GM12878 (cell line): Measurements from ENCODE around the gene ARID3A. TPM values are rescaled to one million over a fixed set of nuclear protein-coding genes. Genes with fewer than 3 reads are reported as not detected.

Source experiments
- ATAC-seq: fragments of 200-7000 bp; cut with Tn5 transposase; 3 replicates; pipeline ENCODE4 v1.9.1; 2020; ENCODE audit warnings: mild to moderate bottlenecking, moderate library complexity
- BruUV-seq: library from RNA; stranded (reverse); fragments of 400-500 nt; replicated peaks from 2 replicates; lab custom pipeline; 2021; lab: Mats Ljungman, UMichigan
- CTCF ChIA-PET: fragments of 300-600 bp; sonication (Branson Sonifier 250); formaldehyde crosslinking; extraction: SDS; loops from one replicate; lab custom pipeline; 2021; ENCODE audit warnings: inconsistent platforms; lab: Yijun Ruan, JAX
- POLR2A ChIA-PET: fragments of 350-600 bp; formaldehyde crosslinking; extraction: SDS; loops from one replicate; lab custom pipeline; 2021; ENCODE audit warnings: inconsistent platforms; lab: Charles Lee
- RAD21 ChIA-PET: fragments of 300-600 bp; sonication (Branson Sonifier 250); formaldehyde crosslinking; loops from one replicate; lab custom pipeline; 2023; ENCODE audit warnings: antibody characterized with exemption; ENCODE audit not compliant: unreplicated experiment; lab: Charles Lee
- SMC1A ChIA-PET: fragments of 300-600 bp; sonication (Branson Sonifier 250); formaldehyde crosslinking; loops from one replicate; lab custom pipeline; 2023; ENCODE audit not compliant: unreplicated experiment, uncharacterized antibody; lab: Charles Lee
- DNase-seq: peaks from one replicate; pipeline ENCODE4 v3.0.0-alpha.2; 2011; ENCODE audit warnings: low read depth, low spot score
- FAIRE-seq: peaks from 3 replicates; lab custom pipeline; 2011; peaks lifted over from hg19 to GRCh38; lab: Jason Lieb, UNC
- H2AFZ ChIP-seq: 2 replicates; pipeline ENCODE4 v1.6.0; 2011; ENCODE audit warnings: low read depth, low read length, control low read depth; ENCODE audit not compliant: control insufficient read depth
- H3K27ac ChIP-seq: 2 replicates; pipeline ENCODE4 v1.5.1; 2011; ENCODE audit warnings: control low read depth; ENCODE audit not compliant: control insufficient read depth, insufficient read depth
- H3K27me3 ChIP-seq, 2 experiments: replicated peaks in 1 of 2; 2 replicates each; pipeline versions ENCODE4 v1.6.0 to v1.6.1; 2011; ENCODE audit warnings: low read length in 1 of 2; ENCODE audit not compliant: control insufficient read depth in 2 of 2, insufficient read depth in 2 of 2
- H3K36me3 ChIP-seq, 2 experiments: 2 replicates each; pipeline ENCODE4 v1.5.1; 2011; ENCODE audit warnings: low read length in 1 of 2; ENCODE audit not compliant: control insufficient read depth in 2 of 2, insufficient read depth in 2 of 2
- H3K4me1 ChIP-seq: 2 replicates; pipeline ENCODE4 v1.6.1; 2011; ENCODE audit warnings: mild to moderate bottlenecking, low read length, moderate library complexity, mixed read lengths; ENCODE audit not compliant: control insufficient read depth, insufficient read depth
- H3K4me2 ChIP-seq: 2 replicates; pipeline ENCODE4 v1.6.0; 2011; ENCODE audit warnings: control low read depth; ENCODE audit not compliant: control insufficient read depth, insufficient read depth
- H3K4me3 ChIP-seq: fragments of 200-600 bp; sonication (generic); 2 replicates; pipeline ENCODE4 v1.5.1; 2016
- H3K79me2 ChIP-seq: 2 replicates; pipeline ENCODE4 v1.6.0; 2011; ENCODE audit warnings: low read length; ENCODE audit not compliant: control insufficient read depth, insufficient read depth
- H3K9ac ChIP-seq: 2 replicates; pipeline ENCODE4 v1.8.0; 2011; ENCODE audit warnings: low read length, control low read depth, mixed read lengths; ENCODE audit not compliant: control insufficient read depth, insufficient read depth
- H3K9me3 ChIP-seq: replicated peaks from 3 replicates; pipeline ENCODE4 v1.5.1; 2011; ENCODE audit warnings: mild to moderate bottlenecking, low read length; ENCODE audit not compliant: control insufficient read depth, insufficient read depth
- H4K20me1 ChIP-seq: 2 replicates; pipeline ENCODE4 v1.6.0; 2011; ENCODE audit not compliant: control insufficient read depth, insufficient read depth
- EED ChIP-seq: sonication (generic); IDR thresholded peaks from 2 replicates; pipeline ENCODE4 v1.6.1; 2016; ENCODE audit warnings: antibody characterized with exemption, low read depth
- ESRRA ChIP-seq: IDR thresholded peaks from 2 replicates; pipeline ENCODE4 v1.6.1; 2012; ENCODE audit warnings: mild to moderate bottlenecking, low read length, improper control_type of control experiment
- IKZF1 ChIP-seq: fragments of 450-650 bp; conservative IDR thresholded peaks from 2 replicates; pipeline ENCODE4 v1.6.1; 2017; ENCODE audit warnings: antibody characterized with exemption, mild to moderate bottlenecking
- MXI1 ChIP-seq: fragments of 150-350 bp; IDR thresholded peaks from 2 replicates; pipeline ENCODE4 v1.6.1; 2011; ENCODE audit warnings: low read depth, mild to moderate bottlenecking, inconsistent platforms, low read length, improper control_type of control experiment
- NR2F1 ChIP-seq: fragments of 450-650 bp; conservative IDR thresholded peaks from 2 replicates; pipeline ENCODE4 v1.6.1; 2017; ENCODE audit warnings: mild to moderate bottlenecking
- POLR2AphosphoS5 ChIP-seq: IDR thresholded peaks from 2 replicates; pipeline ENCODE4 v1.6.1; 2011; ENCODE audit warnings: mild to moderate bottlenecking, low read length, inconsistent platforms
- POU2F2 ChIP-seq: IDR thresholded peaks from 3 replicates; pipeline ENCODE4 v1.6.1; 2011; ENCODE audit warnings: low read depth, mild to moderate bottlenecking, low read length, borderline replicate concordance
- RBBP5 ChIP-seq: fragments of 200-600 bp; sonication (generic); conservative IDR thresholded peaks from 2 replicates; pipeline ENCODE4 v1.6.1; 2016
- RFX5 ChIP-seq: IDR thresholded peaks from 2 replicates; pipeline ENCODE4 v1.6.1; 2011; ENCODE audit warnings: low read depth, low read length, improper control_type of control experiment
- SMAD1 ChIP-seq: fragments of 450-650 bp; IDR thresholded peaks from 2 replicates; pipeline ENCODE4 v1.6.1; 2018; ENCODE audit warnings: mild to moderate bottlenecking, low read depth; ENCODE audit not compliant: partially characterized antibody
- TCF12 ChIP-seq: IDR thresholded peaks from 2 replicates; pipeline ENCODE4 v1.6.1; 2011; ENCODE audit warnings: low read depth, mild to moderate bottlenecking, low read length
- ZNF384 ChIP-seq: IDR thresholded peaks from 2 replicates; pipeline ENCODE4 v1.6.1; 2012; ENCODE audit warnings: low read depth, mild to moderate bottlenecking, low read length, improper control_type of control experiment, borderline replicate concordance
- WGBS: methylation state at CpG from one replicate; pipeline ENCODE4 v1.1.6; 2016; ENCODE audit warnings: low lambda C conversion rate; ENCODE audit not compliant: insufficient replicate concordance, insufficient coverage; ENCODE audit errors: missing lambda C conversion rate; 5-methylcytosine and 5-hydroxymethylcytosine counted together
- in situ Hi-C: fragments of 300-500 bp; cut with MboI; formaldehyde crosslinking; loops from 9 replicates; pipeline ENCODE4 v1.14.3; 2018; ENCODE audit warnings: mixed read lengths
- intact Hi-C: fragments of 100-400 bp; cut with micrococcal nuclease; formaldehyde crosslinking; loops from one replicate; pipeline ENCODE4 v1.14.2; 2022; ENCODE audit not compliant: unreplicated experiment
- polyA plus RNA-seq, 11 experiments: library from polyadenylated mRNA; depleted of rRNA in 4 of 11; unstranded in 6 of 11; stranded (reverse) in 5 of 11; fragments of >200 nt; fragmentation: Nextera tagmentation in 4 of 11; fragmentation: Illumina TruSeq in 1 of 11; extraction: Ambion mirVana in 4 of 11; extraction: Trizol in 1 of 11; gene quantifications; 1 replicate in 1 of 11; 2 replicates in 10 of 11; pipeline versions ENCODE4 v1.2.1 to v1.2.3, GENCODE V29; 2011 to 2016; ENCODE audit warnings: inconsistent platforms in 2 of 11, missing spikeins in 2 of 11, low read depth in 1 of 11
- total RNA-seq, 4 experiments: library from RNA; depleted of rRNA in 3 of 4; stranded (reverse); fragments of >200 nt in 3 of 4; fragmentation: Illumina TruSeq in 1 of 4; extraction: Trizol in 1 of 4; gene quantifications; 2 replicates each; pipeline versions ENCODE4 v1.2.1 to v1.2.3, GENCODE V29; 2013 to 2021
- TF ChIP-seq, protein P1 (sequence below): IDR thresholded peaks from 2 replicates; pipeline ENCODE4 v1.6.1; 2012; ENCODE audit warnings: improper control_type of control experiment, low read depth, low read length; ENCODE audit not compliant: insufficient replicate concordance

Gene ARID3A
- total and polyA plus RNA-seq, 10 of the 15 experiments (the other 5 are each of a cell fraction or from before 2014, with no cell fraction given) = 0.76 to 70.0 (median 16.7) TPM

DNA sequence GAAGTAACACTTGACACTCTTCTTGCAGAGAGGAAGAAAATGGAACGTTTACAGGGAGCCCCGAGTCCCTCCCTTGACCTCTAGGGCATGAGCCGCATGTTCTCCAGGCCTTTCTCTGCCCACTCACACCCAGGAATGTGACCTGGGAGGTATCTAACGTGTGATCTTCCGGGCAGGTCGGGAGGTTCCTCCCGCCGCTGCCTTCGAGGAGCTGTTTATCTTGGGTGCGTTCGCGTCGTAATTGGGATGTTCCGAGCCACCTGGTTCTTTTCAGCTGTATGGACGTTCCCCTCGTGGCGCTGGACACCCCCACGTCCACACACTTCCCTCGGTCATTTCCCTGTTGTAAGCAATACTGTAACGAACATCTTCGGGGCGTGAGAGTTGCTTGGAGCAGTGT lies 13.6 kb downstream of the ARID3A start:
- RAD21 ChIA-PET = no interaction called here
- Histone ChIP-seq H3K4me1 (peaks cover 7% of the 10 kb centered on the region), H3K27ac (no peak overlapping the region), H3K4me3 (no peak overlapping the region), H3K27me3 (no peaks in the 10 kb centered on the region), H4K20me1 (no peaks in the 10 kb centered on the region; the same call in 1 of the 2 replicates), H2AFZ (no peak overlapping the region), H3K36me3 (peaks cover 32 to 36% of the 10 kb centered on the region in 2 experiments), H3K9ac (no peak overlapping the region), H3K9me3 (peaks cover 4% of the 10 kb centered on the region)
- CTCF ChIA-PET = interaction anchor here (1.2 kb wide), 1 partner anchor 43 kb away, joined by 3 read pairs; no protein-coding TSS in a partner anchor
- whole genome bisulfite sequencing = 89% methylated on average over 22 of the region's 22 CpGs
- ATAC-seq = no peak
- SMC1A ChIA-PET = no interaction called here
- no TSS peak for BruUV-seq
- intact Hi-C loops = no loop called here
- TF ChIP-seq RFX5 = no peak
- no peak for TF ChIP-seq SMAD1
- no peak for TF ChIP-seq EED
- no peak for TF ChIP-seq TCF12
- no peak for TF ChIP-seq IKZF1
- TF ChIP-seq, protein P1, sequence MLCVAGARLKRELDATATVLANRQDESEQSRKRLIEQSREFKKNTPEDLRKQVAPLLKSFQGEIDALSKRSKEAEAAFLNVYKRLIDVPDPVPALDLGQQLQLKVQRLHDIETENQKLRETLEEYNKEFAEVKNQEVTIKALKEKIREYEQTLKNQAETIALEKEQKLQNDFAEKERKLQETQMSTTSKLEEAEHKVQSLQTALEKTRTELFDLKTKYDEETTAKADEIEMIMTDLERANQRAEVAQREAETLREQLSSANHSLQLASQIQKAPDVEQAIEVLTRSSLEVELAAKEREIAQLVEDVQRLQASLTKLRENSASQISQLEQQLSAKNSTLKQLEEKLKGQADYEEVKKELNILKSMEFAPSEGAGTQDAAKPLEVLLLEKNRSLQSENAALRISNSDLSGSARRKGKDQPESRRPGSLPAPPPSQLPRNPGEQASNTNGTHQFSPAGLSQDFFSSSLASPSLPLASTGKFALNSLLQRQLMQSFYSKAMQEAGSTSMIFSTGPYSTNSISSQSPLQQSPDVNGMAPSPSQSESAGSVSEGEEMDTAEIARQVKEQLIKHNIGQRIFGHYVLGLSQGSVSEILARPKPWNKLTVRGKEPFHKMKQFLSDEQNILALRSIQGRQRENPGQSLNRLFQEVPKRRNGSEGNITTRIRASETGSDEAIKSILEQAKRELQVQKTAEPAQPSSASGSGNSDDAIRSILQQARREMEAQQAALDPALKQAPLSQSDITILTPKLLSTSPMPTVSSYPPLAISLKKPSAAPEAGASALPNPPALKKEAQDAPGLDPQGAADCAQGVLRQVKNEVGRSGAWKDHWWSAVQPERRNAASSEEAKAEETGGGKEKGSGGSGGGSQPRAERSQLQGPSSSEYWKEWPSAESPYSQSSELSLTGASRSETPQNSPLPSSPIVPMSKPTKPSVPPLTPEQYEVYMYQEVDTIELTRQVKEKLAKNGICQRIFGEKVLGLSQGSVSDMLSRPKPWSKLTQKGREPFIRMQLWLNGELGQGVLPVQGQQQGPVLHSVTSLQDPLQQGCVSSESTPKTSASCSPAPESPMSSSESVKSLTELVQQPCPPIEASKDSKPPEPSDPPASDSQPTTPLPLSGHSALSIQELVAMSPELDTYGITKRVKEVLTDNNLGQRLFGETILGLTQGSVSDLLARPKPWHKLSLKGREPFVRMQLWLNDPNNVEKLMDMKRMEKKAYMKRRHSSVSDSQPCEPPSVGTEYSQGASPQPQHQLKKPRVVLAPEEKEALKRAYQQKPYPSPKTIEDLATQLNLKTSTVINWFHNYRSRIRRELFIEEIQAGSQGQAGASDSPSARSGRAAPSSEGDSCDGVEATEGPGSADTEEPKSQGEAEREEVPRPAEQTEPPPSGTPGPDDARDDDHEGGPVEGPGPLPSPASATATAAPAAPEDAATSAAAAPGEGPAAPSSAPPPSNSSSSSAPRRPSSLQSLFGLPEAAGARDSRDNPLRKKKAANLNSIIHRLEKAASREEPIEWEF = no peak
- TF ChIP-seq ZNF384 = no peak
- no peak for TF ChIP-seq ESRRA
- TF ChIP-seq POLR2AphosphoS5 = no peak
- TF ChIP-seq POU2F2 = no peak
- no peak for TF ChIP-seq MXI1
- TF ChIP-seq RBBP5 = no peak
- TF ChIP-seq NR2F1 = no peak
- TF ChIP-seq, all 136 proteins: peak for 0
- FAIRE-seq = no peak
- H3K4me2 ChIP-seq = peak overlapping the region; percentile 79; the same call in 1 of the 2 replicates
- H3K79me2 ChIP-seq = peaks cover 68% of the 10 kb centered on the region
- DNase-seq = no peak
- POLR2A ChIA-PET = interaction anchor here (1.3 kb wide), 1 partner anchor 9 kb away, joined by 3 read pairs; no protein-coding TSS in a partner anchor
- in situ Hi-C loops = no loop called here
